Cardiac fibroblast (primary cell): ENCODE data around the gene FARS2.

Experiments used
- DNase-seq, 2 donors: peaks; one replicate each; pipeline versions ENCODE4 v3.0.0 to v3.0.0-alpha.2; 2010; ENCODE audit warnings: low read depth in 2 of 2
- H3K4me3 ChIP-seq, 2 donors: replicated peaks in 1 of 2; 1 replicate in 1 of 2; 2 replicates in 1 of 2; pipeline ENCODE4 v1.5.1; 2011; ENCODE audit warnings: low read depth in 2 of 2, low read length in 2 of 2, mild to moderate bottlenecking in 2 of 2, moderate library complexity in 1 of 2
- TF ChIP-seq, protein P1 (sequence below): IDR thresholded peaks from one replicate; pipeline ENCODE4 v1.5.1; 2011; ENCODE audit warnings: low read depth, mild to moderate bottlenecking, low read length, inconsistent platforms

The FARS2 gene

DNA sequence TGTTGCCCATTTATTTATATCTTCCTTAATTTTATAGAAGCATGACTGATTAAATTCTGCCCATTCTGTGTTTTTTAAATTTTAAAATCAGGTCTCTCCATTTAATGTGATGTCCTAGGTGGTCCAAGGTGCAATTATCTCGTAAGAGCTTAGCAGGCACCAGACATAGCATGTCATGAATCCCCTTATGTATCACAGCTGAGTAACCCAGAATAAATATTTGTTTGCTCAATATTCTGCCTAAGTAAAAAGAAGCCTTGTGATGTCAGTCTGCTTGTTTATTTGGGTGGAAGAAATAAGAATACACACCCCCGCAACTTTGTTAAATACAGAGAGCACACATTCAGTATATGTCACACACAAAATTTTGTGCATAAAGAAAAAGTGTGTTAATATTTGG is 211.3 kb downstream of the FARS2 start:
- TF ChIP-seq, protein P1, sequence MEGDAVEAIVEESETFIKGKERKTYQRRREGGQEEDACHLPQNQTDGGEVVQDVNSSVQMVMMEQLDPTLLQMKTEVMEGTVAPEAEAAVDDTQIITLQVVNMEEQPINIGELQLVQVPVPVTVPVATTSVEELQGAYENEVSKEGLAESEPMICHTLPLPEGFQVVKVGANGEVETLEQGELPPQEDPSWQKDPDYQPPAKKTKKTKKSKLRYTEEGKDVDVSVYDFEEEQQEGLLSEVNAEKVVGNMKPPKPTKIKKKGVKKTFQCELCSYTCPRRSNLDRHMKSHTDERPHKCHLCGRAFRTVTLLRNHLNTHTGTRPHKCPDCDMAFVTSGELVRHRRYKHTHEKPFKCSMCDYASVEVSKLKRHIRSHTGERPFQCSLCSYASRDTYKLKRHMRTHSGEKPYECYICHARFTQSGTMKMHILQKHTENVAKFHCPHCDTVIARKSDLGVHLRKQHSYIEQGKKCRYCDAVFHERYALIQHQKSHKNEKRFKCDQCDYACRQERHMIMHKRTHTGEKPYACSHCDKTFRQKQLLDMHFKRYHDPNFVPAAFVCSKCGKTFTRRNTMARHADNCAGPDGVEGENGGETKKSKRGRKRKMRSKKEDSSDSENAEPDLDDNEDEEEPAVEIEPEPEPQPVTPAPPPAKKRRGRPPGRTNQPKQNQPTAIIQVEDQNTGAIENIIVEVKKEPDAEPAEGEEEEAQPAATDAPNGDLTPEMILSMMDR = no peak
- DNase-seq = no peak
- H3K4me3 ChIP-seq = no peak overlapping the region

DNA sequence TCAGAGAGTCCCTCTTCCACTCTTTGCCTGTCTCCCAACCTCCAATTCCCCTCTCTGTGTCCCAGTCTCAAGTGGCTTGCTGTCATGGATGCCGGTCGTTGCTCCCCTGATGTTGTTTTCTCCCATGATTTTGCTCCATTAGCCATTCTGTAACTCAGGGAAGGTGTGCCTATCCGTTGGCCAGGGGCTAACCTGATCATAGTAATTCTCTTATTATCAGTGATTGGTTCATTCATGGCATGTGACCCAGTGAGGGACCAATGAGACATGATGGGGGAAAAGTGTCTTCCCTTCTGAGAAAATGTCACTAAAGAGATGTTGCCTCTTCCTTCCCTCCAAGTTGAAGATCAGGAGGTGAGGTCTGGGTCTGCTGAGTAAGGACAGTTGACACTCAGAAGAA is 214.5 kb downstream of the FARS2 start:
- TF ChIP-seq, protein P1 = no peak
- no peak overlapping the region for H3K4me3 ChIP-seq
- no peak for DNase-seq

DNA sequence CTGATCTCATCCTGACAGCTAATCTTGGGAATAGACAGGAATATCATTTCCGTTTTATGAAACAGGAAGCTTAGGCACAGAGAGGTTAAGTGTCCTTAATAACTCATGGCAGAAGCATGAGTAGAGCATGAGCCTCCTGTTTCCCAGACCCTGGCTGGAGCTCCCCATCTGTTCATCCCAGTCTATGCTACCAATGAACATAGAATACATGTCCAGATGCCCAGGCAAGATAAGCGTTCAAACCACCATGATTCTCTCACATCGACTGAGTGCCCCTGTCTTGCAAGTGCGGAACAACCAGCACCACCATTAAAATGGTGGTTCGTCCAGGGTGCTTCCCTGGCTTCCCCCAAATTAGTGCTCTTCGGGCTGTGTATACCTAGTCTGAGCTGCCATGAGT is 217.1 kb downstream of the FARS2 start:
- no peak for DNase-seq
- TF ChIP-seq, protein P1 = no peak
- no peak overlapping the region for H3K4me3 ChIP-seq

- H3K4me3 ChIP-seq = no peak overlapping the region
- DNase-seq = no peak
- TF ChIP-seq, protein P1 = no peak
Measured at GRCh38 chr6:5481033-5481432, 219.7 kb downstream of the FARS2 start.

- TF ChIP-seq, protein P1 = no peak
- no peak for DNase-seq
- H3K4me3 ChIP-seq = no peak overlapping the region
Measured at GRCh38 chr6:5481750-5482149, 220.4 kb downstream of the FARS2 start.

DNA sequence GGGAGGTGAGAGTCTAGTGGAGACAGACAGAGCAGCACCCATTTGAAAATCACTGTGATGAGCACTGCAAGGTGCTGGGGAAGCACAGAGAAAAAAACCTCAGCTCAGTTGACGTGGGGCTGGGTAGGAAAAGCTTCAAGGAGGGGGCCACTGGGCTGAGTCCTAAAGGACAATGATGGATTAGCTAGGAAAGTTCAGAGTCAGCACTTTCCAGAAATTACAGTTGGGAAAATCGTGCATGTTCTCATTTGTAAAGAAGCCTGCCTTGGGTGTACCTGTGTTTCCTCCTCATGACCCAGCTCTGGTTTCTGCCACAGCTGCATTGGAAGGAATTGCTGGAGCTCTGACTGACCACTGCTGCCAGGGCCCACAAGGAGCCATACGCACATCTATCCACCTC is 221.3 kb downstream of the FARS2 start:
- DNase-seq = no peak
- H3K4me3 ChIP-seq = no peak overlapping the region
- TF ChIP-seq, protein P1 = no peak

DNA sequence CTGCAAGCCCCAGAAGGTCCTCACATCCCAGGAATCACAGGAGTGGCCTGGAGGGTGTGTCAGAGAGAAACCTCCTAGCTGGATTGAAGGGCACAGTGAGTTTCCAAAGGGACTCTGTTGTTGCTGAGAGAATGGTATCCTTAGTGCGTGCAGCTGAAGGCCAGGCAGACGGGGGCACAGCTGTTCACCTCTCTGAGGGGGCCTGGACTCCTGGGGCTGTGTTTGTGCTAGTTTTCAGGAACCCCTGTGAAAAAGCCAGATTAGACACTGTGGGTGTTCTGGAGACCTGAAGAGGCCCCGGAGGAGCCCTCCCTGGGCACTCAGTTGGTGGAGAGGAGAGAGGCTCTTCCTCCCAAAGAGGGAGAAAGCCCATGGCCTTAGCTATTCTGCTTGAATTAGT is 223.4 kb downstream of the FARS2 start:
- DNase-seq = no peak
- TF ChIP-seq, protein P1 = no peak

More for the DNA sequence above, 223.4 kb downstream of the FARS2 start:
- H3K4me3 ChIP-seq = no peak overlapping the region
